IMR-90 (cell line): ENCODE data around the gene ITGA3.

Experiments
- BHLHE40 ChIP-seq: fragments of 150-350 bp; IDR thresholded peaks from 2 replicates; pipeline ENCODE4 v1.6.1; 2016; ENCODE audit warnings: mild to moderate bottlenecking, low read depth, low read length
- MAZ ChIP-seq: IDR thresholded peaks from 2 replicates; pipeline ENCODE4 v1.6.1; 2012; ENCODE audit warnings: low read depth, mild to moderate bottlenecking, low read length, improper control_type of control experiment, moderate library complexity, borderline replicate concordance
- NFE2L2 ChIP-seq: fragments of 150-350 bp; IDR thresholded peaks from 2 replicates; pipeline ENCODE4 v1.6.1; 2016; ENCODE audit warnings: low read depth, mild to moderate bottlenecking, low read length
- POLR2A ChIP-seq: IDR thresholded peaks from 2 replicates; pipeline ENCODE4 v1.6.1; 2012; ENCODE audit warnings: mild to moderate bottlenecking, low read depth, low read length
- RAD21 ChIP-seq: IDR thresholded peaks from 2 replicates; pipeline ENCODE4 v1.6.1; 2012; ENCODE audit warnings: low read length, improper control_type of control experiment
- RCOR1 ChIP-seq: IDR thresholded peaks from 2 replicates; pipeline ENCODE4 v1.6.1; 2012; ENCODE audit warnings: mild to moderate bottlenecking, low read length, improper control_type of control experiment; ENCODE audit not compliant: insufficient replicate concordance
- SMC3 ChIP-seq: fragments of 150-350 bp; IDR thresholded peaks from 2 replicates; pipeline ENCODE4 v1.6.1; 2016; ENCODE audit warnings: low read depth, mild to moderate bottlenecking, antibody characterized with exemption, low read length, moderate library complexity
- USF2 ChIP-seq: fragments of 150-350 bp; IDR thresholded peaks from 2 replicates; pipeline ENCODE4 v1.6.1; 2017; ENCODE audit warnings: mild to moderate bottlenecking, antibody characterized with exemption, low read length, low read depth
- TF ChIP-seq, protein P1 (sequence below): conservative IDR thresholded peaks from 2 replicates; pipeline ENCODE4 v1.5.1; 2012; ENCODE audit warnings: mild to moderate bottlenecking, low read depth, low read length, improper control_type of control experiment

DNA sequence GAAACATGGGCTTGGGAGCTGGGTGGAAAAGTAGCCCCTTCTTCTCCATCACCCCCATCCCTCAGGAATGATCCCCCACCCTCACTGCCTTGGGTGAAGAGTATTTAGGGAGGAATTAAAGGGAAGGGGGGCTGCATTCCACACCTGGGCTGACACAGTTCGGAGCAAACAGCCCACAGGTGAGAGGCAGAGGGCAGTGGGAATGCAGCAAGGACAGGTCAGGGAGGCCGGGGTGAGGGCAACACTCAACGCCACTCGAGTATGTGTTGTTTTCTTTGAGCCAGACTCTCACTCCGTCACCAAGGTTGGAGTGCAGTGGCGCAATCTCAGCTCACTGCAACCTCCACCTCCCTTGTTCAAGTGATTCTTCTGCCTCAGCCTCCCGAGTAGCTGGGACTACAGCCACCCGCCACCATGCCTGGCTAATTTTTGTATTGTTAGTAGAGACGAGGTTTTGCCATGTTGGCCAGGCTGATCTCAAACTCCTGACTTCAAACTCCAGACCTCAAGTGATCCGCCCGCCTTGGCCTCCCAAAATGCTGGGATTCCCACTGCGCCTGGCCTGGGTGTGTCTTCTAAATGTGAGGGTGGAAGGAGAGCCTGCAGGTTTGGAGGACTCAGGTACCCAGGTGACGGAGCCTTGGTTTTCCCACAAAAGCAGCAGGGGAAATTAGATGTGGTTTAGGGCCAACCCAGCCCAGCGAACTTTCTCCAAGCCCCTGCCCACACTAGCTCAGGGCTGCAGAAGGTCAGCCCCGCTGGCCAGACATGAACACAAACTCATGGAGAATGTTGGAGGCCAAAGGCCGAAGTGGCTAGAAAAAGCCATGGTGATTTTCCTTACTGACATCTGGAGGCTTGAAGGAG lies 21.2 kb upstream of the ITGA3 start:
- TF ChIP-seq RCOR1 (no peak), MAZ (no peak), POLR2A (no peak), USF2 (no peak), RAD21 (no peak), BHLHE40 (no peak), NFE2L2 (no peak), SMC3 (no peak)
- TF ChIP-seq, protein P1, sequence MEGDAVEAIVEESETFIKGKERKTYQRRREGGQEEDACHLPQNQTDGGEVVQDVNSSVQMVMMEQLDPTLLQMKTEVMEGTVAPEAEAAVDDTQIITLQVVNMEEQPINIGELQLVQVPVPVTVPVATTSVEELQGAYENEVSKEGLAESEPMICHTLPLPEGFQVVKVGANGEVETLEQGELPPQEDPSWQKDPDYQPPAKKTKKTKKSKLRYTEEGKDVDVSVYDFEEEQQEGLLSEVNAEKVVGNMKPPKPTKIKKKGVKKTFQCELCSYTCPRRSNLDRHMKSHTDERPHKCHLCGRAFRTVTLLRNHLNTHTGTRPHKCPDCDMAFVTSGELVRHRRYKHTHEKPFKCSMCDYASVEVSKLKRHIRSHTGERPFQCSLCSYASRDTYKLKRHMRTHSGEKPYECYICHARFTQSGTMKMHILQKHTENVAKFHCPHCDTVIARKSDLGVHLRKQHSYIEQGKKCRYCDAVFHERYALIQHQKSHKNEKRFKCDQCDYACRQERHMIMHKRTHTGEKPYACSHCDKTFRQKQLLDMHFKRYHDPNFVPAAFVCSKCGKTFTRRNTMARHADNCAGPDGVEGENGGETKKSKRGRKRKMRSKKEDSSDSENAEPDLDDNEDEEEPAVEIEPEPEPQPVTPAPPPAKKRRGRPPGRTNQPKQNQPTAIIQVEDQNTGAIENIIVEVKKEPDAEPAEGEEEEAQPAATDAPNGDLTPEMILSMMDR = no peak
